T-cell (primary cell): ENCODE results near the gene TCTN1. TPM values are rescaled to one million over a fixed set of nuclear protein-coding genes. Genes with fewer than 3 reads are reported as not detected.
A peak's percentile ranks its signal among the peaks of the same experiment; 100 is the strongest.

Source experiments
- ATAC-seq, 4 experiments: fragments of 200-7000 bp in 3 of 4; fragments of 150-1000 bp in 1 of 4; cut with Tn5 transposase; replicated peaks in 1 of 4; 1 replicate in 3 of 4; 2 replicates in 1 of 4; pipeline ENCODE4 v1.10.0; 2021; ENCODE audit warnings: moderate library complexity in 3 of 4, mild to moderate bottlenecking in 2 of 4, moderate number of reproducible peaks in 1 of 4
- CTCF ChIA-PET, 2 donors: fragments of 300-600 bp; sonication (Branson Sonifier 250); formaldehyde crosslinking; loops; one replicate each; lab custom pipeline; 2022; ENCODE audit warnings: antibody characterized with exemption in 2 of 2; lab: Charles Lee
- POLR2A ChIA-PET, 2 donors: fragments of 300-600 bp; sonication (Branson Sonifier 250); formaldehyde crosslinking; loops; one replicate each; lab custom pipeline; 2022; ENCODE audit warnings: antibody characterized with exemption in 2 of 2; lab: Charles Lee
- DNase-seq, 35 experiments: peaks; one replicate each; pipeline versions ENCODE4 v3.0.0 to v3.0.0-alpha.2; 2013 to 2023
- H3K27ac ChIP-seq: one replicate; pipeline ENCODE4 v1.5.1; 2013; ENCODE audit warnings: low read length
- H3K27me3 ChIP-seq, 2 experiments: replicated peaks in 1 of 2; 1 replicate in 1 of 2; 2 replicates in 1 of 2; pipeline versions ENCODE4 v1.6.1 to v1.7.0; 2013; ENCODE audit warnings: low read length in 1 of 2, mixed read lengths in 1 of 2; ENCODE audit not compliant: control insufficient read depth in 2 of 2, insufficient read depth in 2 of 2; ENCODE audit errors: extremely low read depth in 1 of 2
- H3K36me3 ChIP-seq, 2 donors: 1 replicate in 1 of 2; 2 replicates in 1 of 2; pipeline versions ENCODE4 v1.6.1 to v1.7.0; 2013; ENCODE audit warnings: low read length in 1 of 2; ENCODE audit not compliant: control insufficient read depth in 2 of 2, insufficient read depth in 1 of 2; ENCODE audit errors: extremely low read depth in 1 of 2
- H3K4me1 ChIP-seq, 2 experiments: 1 replicate in 1 of 2; 2 replicates in 1 of 2; pipeline versions ENCODE4 v1.6.1 to v1.7.0; 2013; ENCODE audit warnings: low read length in 2 of 2, mixed read lengths in 1 of 2; ENCODE audit not compliant: insufficient read depth in 2 of 2, control insufficient read depth in 1 of 2; ENCODE audit errors: extremely low read depth in 1 of 2
- H3K4me3 ChIP-seq, 2 donors: 1 replicate in 1 of 2; 2 replicates in 1 of 2; pipeline versions ENCODE4 v1.5.1 to v1.7.0; 2013; ENCODE audit warnings: mild to moderate bottlenecking in 2 of 2, low read length in 1 of 2, moderate library complexity in 1 of 2; ENCODE audit not compliant: control insufficient read depth in 1 of 2; ENCODE audit errors: extremely low read depth in 1 of 2
- H3K9me3 ChIP-seq: 2 replicates; pipeline ENCODE4 v1.7.0; 2013
- H3K27ac Mint-ChIP-seq, 2 donors: one replicate each; pipeline ENCODE4 v1.8.0; 2020 to 2021; ENCODE audit warnings: mild to moderate bottlenecking in 2 of 2, mixed read lengths in 2 of 2
- H3K27me3 Mint-ChIP-seq, 2 donors: one replicate each; pipeline ENCODE4 v1.8.0; 2021 to 2022; ENCODE audit warnings: mixed read lengths in 2 of 2
- H3K36me3 Mint-ChIP-seq: one replicate; pipeline ENCODE4 v1.8.0; 2021; ENCODE audit warnings: mixed read lengths
- H3K4me1 Mint-ChIP-seq, 3 donors: one replicate each; pipeline ENCODE4 v1.8.0; 2020 to 2022; ENCODE audit warnings: mixed read lengths in 3 of 3, mild to moderate bottlenecking in 1 of 3
- H3K4me3 Mint-ChIP-seq, 3 donors: one replicate each; pipeline ENCODE4 v1.8.0; 2020 to 2022; ENCODE audit warnings: mild to moderate bottlenecking in 3 of 3, mixed read lengths in 3 of 3, moderate library complexity in 3 of 3
- H3K9me3 Mint-ChIP-seq, 3 donors: one replicate each; pipeline ENCODE4 v1.8.0; 2020 to 2022; ENCODE audit warnings: mixed read lengths in 3 of 3
- WGBS: methylation state at CpG from one replicate; pipeline ENCODE4 v1.1.5; 2013; ENCODE audit warnings: missing lambda C conversion rate; ENCODE audit not compliant: insufficient coverage; 5-methylcytosine and 5-hydroxymethylcytosine counted together
- total RNA-seq, 35 experiments: library from RNA in 6 of 35; stranded (reverse) in 6 of 35; fragments of 120-200 nt in 1 of 35; gene quantifications; one replicate each; pipeline versions ENCODE4 v1.2.1 to v1.2.4 and lab custom pipeline; 2013 to 2026

Gene TCTN1
- total RNA-seq, 5 donors from 2014 or later (not counting 1 experiment from before 2014, with no cell fraction given): 8.8 to 14.1 (median 11.5) TPM

- ChIA-PET CTCF (interaction anchor here in 1 of 2 donors (0.5 to 0.8 kb wide), 2 partner anchors 43 to 111 kb away, joined by 3 to 4 read pairs; no protein-coding TSS in a partner anchor), POLR2A (no interaction called here)
- WGBS: 88% methylated on average over 1 of the region's 3 CpGs
- no peak overlapping the region for H3K4me3 ChIP-seq
- H3K4me3 Mint-ChIP-seq: peak overlapping the region; percentile 26 to 95 (median 83)
- H3K27ac Mint-ChIP-seq: peak overlapping the region in 1 of 2 donors; percentile 25
- no peaks in the 10 kb centered on the region for H3K9me3 ChIP-seq
- peaks cover 11 to 36% of the 10 kb centered on the region in 2 experiments for H3K4me1 ChIP-seq
- no peak for ATAC-seq
- H3K36me3 ChIP-seq: peaks cover 5% of the 10 kb centered on the region in 2 donors
- no peaks in the 10 kb centered on the region for H3K27me3 Mint-ChIP-seq
- no peak overlapping the region for H3K27ac ChIP-seq
- no peaks in the 10 kb centered on the region for H3K27me3 ChIP-seq
- no peaks in the 10 kb centered on the region for H3K9me3 Mint-ChIP-seq
- peaks cover 34 to 50% (median 36%) of the 10 kb centered on the region in 3 donors for H3K4me1 Mint-ChIP-seq
- DNase-seq: no peak
- peaks cover 31% of the 10 kb centered on the region for H3K36me3 Mint-ChIP-seq
These were observed 72.5 kb downstream of the TCTN1 start for GRCh38 chr12:110686294-110686903.

GRCh38 chr12:110687396-110688169, 73.7 kb downstream of the TCTN1 start:
- Histone ChIP-seq H3K4me1 (peaks cover 11 to 38% of the 10 kb centered on the region in 2 experiments), H3K4me3 (no peak overlapping the region), H3K27ac (no peak overlapping the region), H3K27me3 (no peaks in the 10 kb centered on the region), H3K36me3 (peaks cover 2 to 5% of the 10 kb centered on the region in 2 donors), H3K9me3 (no peaks in the 10 kb centered on the region)
- peaks cover 24% of the 10 kb centered on the region for H3K36me3 Mint-ChIP-seq
- peak overlapping the region; percentile 79 to 95 (median 83) for H3K4me3 Mint-ChIP-seq
- no peaks in the 10 kb centered on the region for H3K27me3 Mint-ChIP-seq
- H3K27ac Mint-ChIP-seq: peak overlapping the region; percentile 46 to 61
- peaks cover 36 to 53% (median 38%) of the 10 kb centered on the region in 3 donors for H3K4me1 Mint-ChIP-seq
- POLR2A ChIA-PET: no interaction called here
- DNase-seq (no peak), ATAC-seq (no peak)
- CTCF ChIA-PET: no interaction called here
- 99% methylated on average over 12 of the region's 15 CpGs for WGBS
- no peaks in the 10 kb centered on the region for H3K9me3 Mint-ChIP-seq

DNA sequence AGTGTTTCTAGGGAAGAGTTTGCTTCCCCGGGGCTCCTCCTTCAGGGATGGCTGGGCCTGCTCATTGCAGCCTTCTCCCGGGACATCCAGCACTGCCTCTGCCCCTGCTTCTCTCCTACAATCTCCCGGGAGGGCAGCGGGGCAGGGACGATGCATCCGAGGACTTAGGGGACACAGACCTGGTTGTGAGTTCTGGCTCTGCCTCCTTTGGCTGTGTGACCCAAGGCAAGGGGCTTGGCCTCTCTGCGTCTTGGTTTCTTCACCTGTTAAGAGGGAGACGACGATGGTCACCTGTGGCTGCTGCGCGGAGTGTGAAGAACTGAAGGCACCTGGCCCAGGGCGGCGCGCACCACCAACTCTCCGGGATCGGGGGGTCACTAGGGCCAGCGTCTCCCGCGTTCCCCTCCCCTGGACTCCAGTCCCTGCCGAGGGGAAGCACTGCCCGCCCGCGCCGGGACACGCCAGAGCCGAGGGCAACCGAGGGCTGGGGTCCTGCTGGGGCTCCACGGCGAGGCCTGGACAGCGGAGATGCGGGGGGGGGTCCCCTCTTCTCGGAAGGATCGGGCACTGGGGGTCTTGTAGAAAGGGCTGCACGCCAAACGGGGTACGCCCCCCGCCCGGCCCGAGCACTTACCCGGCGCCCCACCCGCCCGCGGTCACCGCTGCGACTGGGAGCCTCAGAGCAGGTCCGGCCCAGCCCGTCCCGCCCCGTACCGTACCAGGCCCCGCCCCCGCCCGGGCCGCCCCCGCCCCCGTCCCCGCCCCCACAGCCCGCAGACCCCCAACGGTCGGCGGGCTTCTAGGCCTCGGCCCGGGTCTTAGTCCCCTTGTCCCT, 74.7 kb downstream of the TCTN1 start, which contains the start of gene HVCN1:
HVCN1 (minus strand) TSS at position 670 of the 835 bp plus-strand sequence. CDS start 5,870 bp downstream, outside the sequence.
- H3K27ac Mint-ChIP-seq: peak within 1 kb of the TSS; percentile 89 to 91
- CTCF ChIA-PET: interaction anchor here in 1 of 2 donors (0.6 kb wide), 1 partner anchor 257 kb away, joined by 3 read pairs; no protein-coding TSS in a partner anchor
- Histone ChIP-seq H3K27me3 (no peaks in the 10 kb centered on the region), H3K36me3 (peaks cover 2 to 5% of the 10 kb centered on the region in 2 donors), H3K4me3 (peak within 1 kb of the TSS; percentile 63 to 75), H3K4me1 (peaks cover 11 to 38% of the 10 kb centered on the region in 2 experiments), H3K27ac (peak within 1 kb of the TSS; percentile 57), H3K9me3 (no peaks in the 10 kb centered on the region)
- ATAC-seq (peak; percentile 69 to 73 (median 72)), DNase-seq (peak in 9 of 35 experiments; percentile 16 to 51 (median 22))
- H3K27me3 Mint-ChIP-seq: no peaks in the 10 kb centered on the region
- H3K4me3 Mint-ChIP-seq: peak within 1 kb of the TSS; percentile 87 to 95 (median 95)
- 23% methylated on average over 33 of the region's 64 CpGs for WGBS
- no peaks in the 10 kb centered on the region for H3K9me3 Mint-ChIP-seq
- POLR2A ChIA-PET: no interaction called here
- H3K4me1 Mint-ChIP-seq: peaks cover 38 to 54% (median 38%) of the 10 kb centered on the region in 3 donors
- peaks cover 19% of the 10 kb centered on the region for H3K36me3 Mint-ChIP-seq

GRCh38 chr12:110689281-110690126, 75.6 kb downstream of the TCTN1 start:
- ChIA-PET CTCF (interaction anchor here in 1 of 2 donors (0.6 to 1.1 kb wide), 2 partner anchors 75 to 258 kb away, joined by 3 read pairs; no protein-coding TSS in a partner anchor), POLR2A (no interaction called here)
- ATAC-seq: peak; percentile 68 to 79 (median 76)
- peak overlapping the region; percentile 57 for H3K27ac ChIP-seq
- Mint-ChIP-seq H3K4me1 (peaks cover 38 to 56% (median 39%) of the 10 kb centered on the region in 3 donors), H3K36me3 (peaks cover 16% of the 10 kb centered on the region), H3K27me3 (no peaks in the 10 kb centered on the region), H3K4me3 (peak overlapping the region; percentile 87 to 95 (median 95)), H3K27ac (peak overlapping the region; percentile 89 to 91), H3K9me3 (no peaks in the 10 kb centered on the region)
- peaks cover 12 to 45% of the 10 kb centered on the region in 2 experiments for H3K4me1 ChIP-seq
- 0% methylated on average over 29 of the region's 38 CpGs for WGBS
- H3K9me3 ChIP-seq: no peaks in the 10 kb centered on the region
- peak in 29 of 35 experiments; percentile 22 to 67 (median 37) for DNase-seq
- peak overlapping the region; percentile 63 to 67 for H3K4me3 ChIP-seq
- H3K36me3 ChIP-seq: peaks cover 0 to 5% of the 10 kb centered on the region in 2 donors
- H3K27me3 ChIP-seq: no peaks in the 10 kb centered on the region

DNA sequence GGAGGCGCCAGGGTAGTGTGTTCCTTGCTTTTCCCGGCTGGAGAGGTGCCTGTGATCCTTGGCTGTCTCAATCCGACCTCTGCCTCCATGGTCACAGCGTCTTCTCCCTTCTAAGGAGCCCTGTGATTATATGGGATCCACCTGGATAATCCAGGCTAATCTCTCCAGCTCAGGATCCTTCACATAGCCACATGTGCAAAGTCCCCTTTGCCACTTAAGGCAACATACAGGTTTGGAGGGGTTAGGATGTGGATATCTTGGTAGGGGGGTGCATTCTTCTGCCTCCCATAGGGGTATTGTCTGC, 76.2 kb downstream of the TCTN1 start:
- ATAC-seq: no peak
- Histone ChIP-seq H3K9me3 (no peaks in the 10 kb centered on the region), H3K4me3 (peak overlapping the region; percentile 63 to 67), H3K27ac (peak overlapping the region; percentile 57), H3K36me3 (peaks cover 0 to 5% of the 10 kb centered on the region in 2 donors), H3K27me3 (no peaks in the 10 kb centered on the region), H3K4me1 (peaks cover 12 to 45% of the 10 kb centered on the region in 2 experiments)
- Mint-ChIP-seq H3K9me3 (no peaks in the 10 kb centered on the region), H3K27me3 (no peaks in the 10 kb centered on the region), H3K4me3 (peak overlapping the region; percentile 87 to 95 (median 95)), H3K36me3 (peaks cover 12% of the 10 kb centered on the region), H3K4me1 (peaks cover 35 to 53% (median 38%) of the 10 kb centered on the region in 3 donors), H3K27ac (peak overlapping the region; percentile 89 to 91)
- POLR2A ChIA-PET: no interaction called here
- CTCF ChIA-PET: interaction anchor here in 1 of 2 donors (1.1 kb wide), 1 partner anchor 75 kb away, joined by 3 read pairs; no protein-coding TSS in a partner anchor
- 58% methylated on average over 2 of the region's 4 CpGs for WGBS
- no peak for DNase-seq
